GM10847 (cell line): ENCODE results near the gene OR1A2.

Experiments
- POLR2A ChIP-seq: IDR thresholded peaks from 2 replicates; pipeline ENCODE4 v1.6.1; 2011; ENCODE audit not compliant: insufficient read length; ENCODE audit errors: extremely low read depth

The OR1A2 gene, protein sequence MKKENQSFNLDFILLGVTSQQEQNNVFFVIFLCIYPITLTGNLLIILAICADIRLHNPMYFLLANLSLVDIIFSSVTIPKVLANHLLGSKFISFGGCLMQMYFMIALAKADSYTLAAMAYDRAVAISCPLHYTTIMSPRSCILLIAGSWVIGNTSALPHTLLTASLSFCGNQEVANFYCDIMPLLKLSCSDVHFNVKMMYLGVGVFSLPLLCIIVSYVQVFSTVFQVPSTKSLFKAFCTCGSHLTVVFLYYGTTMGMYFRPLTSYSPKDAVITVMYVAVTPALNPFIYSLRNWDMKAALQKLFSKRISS

DNA sequence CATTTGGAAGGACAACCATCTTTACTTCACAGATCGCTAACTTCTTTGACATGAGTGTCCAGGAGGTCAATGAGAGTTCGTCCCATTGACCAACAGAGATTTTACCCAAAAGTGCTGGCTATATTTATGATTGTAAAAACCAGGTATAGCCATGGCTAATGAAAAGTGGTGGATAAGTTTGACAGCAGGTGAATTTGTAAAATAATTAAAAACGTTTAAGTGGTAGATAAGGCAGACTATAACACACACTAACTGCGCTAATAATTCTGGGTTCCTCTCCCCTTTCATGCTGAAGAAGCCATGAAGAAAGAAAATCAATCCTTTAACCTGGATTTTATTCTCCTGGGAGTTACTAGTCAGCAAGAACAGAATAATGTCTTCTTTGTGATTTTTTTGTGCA lies at the start of gene OR1A2:
Gene OR1A2, plus strand, starts transcription at position 301 of the 400 bp plus-strand sequence. Its CDS starts 0 bp downstream, at position 301.
- no peak for TF ChIP-seq POLR2A

DNA sequence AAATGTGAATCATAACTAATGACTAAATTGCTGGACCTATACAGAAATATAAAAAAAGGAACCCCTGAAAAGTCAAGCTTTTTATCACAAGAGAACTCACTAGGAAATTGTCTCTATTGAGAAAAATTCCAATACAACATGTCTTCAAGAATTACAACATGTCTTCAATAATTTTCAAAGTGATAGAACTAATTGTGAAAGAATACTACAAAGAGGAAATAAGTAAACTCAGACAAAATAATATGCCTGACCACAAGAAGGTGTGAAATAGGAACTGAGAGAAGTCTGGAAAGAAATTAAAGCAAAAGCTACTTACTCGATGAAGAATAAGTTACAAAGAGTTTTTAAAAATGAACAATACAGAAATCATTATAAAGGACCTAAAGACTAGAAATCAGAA lies 40.1 kb upstream of the OR1A2 start:
- no peak for TF ChIP-seq POLR2A

DNA sequence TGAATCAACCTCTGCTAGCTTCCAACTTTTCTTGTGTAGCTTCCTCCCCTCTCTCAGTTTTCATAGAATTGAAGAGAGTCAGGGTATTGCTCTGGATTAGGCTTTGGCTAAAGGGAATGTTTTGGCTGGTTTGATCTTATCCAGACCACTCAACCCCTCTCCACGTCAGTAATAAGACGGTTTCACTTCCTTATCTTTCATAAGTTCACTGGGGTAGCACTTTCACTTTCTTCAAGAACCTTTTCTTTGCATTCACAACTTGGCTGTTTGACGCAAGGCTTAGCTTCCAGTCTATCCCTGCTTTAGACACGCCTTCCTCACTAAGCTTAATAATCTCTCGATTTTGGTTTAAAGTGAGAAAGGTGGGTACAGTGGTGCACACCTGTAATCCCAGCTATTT lies 29.7 kb upstream of the OR1A2 start:
- TF ChIP-seq POLR2A = no peak

DNA sequence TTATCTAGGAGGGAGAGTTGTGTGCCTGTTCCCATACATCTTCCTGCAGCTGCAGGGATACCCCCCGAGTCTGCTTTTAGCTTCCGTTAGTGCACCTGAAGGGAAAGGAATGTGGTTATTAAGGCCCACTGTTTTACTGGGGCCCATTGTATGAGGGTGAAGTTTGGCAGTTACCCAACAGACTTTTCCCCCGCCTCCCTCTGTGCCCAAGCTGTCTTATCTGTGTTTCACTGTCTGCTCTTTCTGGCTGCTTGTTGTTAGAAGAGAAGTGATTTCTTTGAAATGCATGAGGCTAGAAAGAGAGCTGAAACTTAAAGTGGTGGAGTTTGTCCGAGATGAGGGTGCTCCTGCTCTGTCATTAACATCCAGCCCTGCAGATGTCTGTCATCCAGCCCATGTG lies 7.4 kb upstream of the OR1A2 start:
- no peak for TF ChIP-seq POLR2A

GRCh38 chr17:3207367-3207766 lies 10.0 kb downstream of the OR1A2 start, which contains the start of gene OR1A1:
TSS of gene OR1A1 (plus strand) at chr17:3207667. CDS start at chr17:3215621, 7,954 bp downstream.
- TF ChIP-seq POLR2A = no peak

GRCh38 chr17:3208484-3208883 lies 11.2 kb downstream of the OR1A2 start:
- TF ChIP-seq POLR2A = no peak

DNA sequence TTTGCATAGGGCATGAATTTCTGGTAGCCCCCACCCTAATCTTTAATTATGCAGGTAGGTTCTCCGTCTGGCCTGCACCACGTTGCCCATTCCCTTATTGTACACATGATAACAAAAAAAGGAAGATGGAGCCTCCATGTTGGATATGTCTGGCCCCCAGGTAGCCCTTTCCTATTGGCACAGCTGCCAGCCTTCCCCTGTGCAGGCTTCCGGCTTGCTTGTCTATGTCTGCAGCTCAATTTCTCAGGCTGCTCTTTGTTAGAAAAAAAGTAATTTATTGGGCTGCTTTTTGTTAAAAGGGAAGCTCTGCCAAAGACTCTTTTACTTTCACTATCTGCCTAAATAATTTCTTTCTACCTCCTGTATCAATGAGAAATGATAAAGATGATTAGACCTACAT lies 15.7 kb downstream of the OR1A2 start:
- TF ChIP-seq POLR2A = no peak

DNA sequence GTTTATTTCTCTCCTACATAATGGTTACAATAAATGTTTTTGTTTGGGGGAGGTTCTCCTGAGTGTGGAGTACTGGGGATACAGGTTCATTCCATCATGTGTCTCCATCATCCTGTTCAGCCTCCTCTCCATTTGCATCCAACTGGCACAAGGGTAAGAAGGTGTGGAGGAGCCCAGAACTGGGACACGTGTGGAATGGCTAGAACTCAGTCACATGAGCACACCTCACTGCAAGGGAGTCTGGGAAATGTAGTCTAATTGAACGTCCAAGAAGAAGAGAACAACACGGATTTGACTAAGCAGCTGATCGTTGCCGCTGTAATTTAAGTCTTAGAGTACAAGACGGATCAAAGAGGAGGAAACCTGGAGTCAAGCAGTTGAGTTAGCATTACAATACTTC lies 16.3 kb downstream of the OR1A2 start:
- TF ChIP-seq POLR2A = no peak

DNA sequence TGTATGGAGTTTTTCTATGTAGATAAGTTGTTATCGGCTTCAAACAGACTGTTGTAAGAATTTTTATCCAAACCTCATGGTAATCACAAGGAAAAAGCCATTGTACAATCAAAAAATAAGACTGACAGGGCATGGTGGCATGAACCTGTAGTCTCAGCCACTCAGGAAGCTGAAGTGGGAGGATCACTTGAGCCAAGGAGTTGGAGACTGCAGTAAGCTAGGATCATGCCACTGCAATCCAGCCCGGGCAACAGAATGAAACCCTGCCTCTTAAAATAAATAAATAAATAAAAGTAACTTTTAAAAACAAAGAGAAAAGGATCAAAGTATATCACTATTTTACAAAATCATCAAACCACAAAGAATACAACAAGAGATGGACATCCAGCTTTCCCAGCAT lies 24.5 kb downstream of the OR1A2 start:
- TF ChIP-seq POLR2A = no peak

GRCh38 chr17:3222505-3222904 lies 25.2 kb downstream of the OR1A2 start:
- no peak for TF ChIP-seq POLR2A
